ENCODE data around the gene CHST11.
A peak's percentile ranks its signal among the peaks of the same experiment; 100 is the strongest.

Gene CHST11

GRCh38 chr12:104482748-104483147 lies 26.0 kb downstream of the CHST11 start:
- DNase-seq, result no peak

DNA sequence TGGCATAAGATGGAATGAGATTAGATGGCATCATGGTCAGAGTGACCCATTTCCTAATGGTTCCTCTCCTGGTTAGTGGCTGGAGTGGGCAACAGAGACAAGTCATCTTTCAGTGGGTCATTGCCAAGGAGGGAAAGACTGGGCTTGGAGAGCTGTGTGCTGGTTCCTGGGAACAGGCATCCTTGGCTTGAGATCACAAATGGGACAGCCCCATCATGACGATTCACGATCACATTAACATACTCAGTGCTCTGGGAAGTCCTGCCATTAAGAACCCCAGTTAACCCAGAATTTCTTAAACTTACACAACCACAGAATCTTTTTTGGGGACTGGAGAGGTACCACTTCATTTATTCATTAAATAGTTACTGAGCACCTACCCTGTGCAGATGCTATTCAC lies 27.3 kb downstream of the CHST11 start:
- no peak for DNase-seq

DNA sequence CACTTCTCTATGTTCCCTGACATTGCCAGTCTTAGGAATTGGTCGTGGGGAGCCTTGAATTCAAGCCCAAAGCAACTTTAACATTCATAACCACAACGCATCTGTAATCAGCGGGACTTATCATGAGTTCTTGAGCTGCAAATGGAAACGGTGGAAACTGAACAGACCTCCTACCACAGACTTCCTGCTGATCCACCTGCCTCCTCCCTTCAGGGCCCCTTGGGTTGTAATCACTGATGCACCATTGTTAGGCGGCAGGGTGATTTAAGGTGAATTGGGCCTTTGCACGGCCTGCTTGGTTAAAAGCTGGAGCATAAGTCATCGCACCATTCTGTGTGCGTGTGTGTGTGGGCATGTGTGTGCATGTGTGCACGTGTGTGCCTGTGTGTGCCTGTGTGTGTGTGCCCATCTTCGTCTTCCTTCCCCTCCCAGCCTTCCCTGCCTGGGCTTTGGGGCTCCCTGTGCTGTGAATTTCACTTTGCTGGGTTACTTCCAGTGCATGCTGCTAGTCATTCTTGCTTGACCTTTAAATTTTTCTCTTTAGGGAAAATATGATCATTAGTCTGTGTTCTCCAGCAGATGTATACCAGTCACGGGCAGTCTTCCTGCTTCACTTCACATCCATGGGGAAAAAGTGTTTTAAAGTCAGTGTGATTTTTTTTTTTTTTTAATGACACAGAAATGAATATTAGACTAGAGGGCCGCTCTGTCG lies 29.1 kb downstream of the CHST11 start:
- peak; percentile 76 for DNase-seq

GRCh38 chr12:104486363-104486750 lies 29.6 kb downstream of the CHST11 start:
- DNase-seq, result no peak

- DNase-seq, result no peak
These were observed 30.4 kb downstream of the CHST11 start for GRCh38 chr12:104486943-104487819.

DNA sequence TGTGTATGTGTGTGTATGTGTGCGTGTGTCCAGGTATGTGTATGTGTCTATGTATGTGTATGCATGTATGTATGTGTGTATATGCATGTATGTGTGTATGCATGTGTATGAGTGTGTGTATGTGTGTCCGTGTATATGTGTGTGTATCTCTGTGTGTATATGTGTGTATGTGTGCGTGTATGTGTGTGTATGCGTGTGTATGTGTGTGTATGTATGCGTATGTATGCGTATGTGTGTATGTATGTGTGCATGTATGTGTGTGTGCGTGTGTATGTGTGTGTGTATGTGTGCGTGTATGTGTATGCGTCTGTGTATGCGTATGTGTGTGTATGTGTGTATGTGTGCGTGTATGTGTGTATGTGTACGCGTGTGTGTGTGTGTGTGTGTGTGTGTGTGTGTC lies 31.6 kb downstream of the CHST11 start:
- DNase-seq, result no peak

DNA sequence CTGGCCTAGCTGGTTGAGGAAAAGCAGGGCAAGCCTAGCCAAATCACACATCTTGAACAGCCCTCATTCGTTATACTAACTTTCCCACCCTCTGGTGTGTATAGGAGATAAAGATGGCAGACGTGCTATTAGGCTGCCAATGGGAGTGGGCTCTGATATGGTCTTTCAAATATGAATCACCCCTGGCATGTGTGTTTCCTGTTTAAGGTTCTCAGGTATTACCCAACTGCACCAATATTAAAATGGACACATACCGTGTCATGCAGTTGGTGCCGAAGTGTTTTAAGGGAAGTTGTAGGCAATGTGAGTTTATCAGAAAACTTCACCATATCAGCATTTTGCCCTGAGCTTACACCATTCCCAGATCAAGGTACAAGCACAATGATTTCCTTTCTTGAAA lies 33.4 kb downstream of the CHST11 start:
- no peak for DNase-seq

DNA sequence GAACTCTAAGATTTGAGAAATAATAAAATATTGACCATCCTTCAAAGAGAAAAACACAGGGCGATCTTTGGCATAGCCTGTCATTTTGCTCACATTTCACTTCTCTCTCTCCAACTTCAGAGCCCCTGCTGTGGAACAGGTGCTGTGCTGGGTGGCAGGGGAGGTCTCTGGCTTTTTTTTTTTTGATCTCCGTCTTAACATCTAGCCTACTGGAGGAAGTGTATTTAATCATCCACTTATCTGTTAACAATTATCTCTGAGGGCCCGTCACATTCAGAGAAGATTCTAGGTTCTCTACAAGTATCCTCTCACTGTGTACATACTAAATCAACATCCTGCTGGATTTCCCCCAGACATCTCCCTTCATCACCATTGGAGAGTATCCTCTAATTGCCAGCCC lies 34.1 kb downstream of the CHST11 start:
- no peak for DNase-seq

DNA sequence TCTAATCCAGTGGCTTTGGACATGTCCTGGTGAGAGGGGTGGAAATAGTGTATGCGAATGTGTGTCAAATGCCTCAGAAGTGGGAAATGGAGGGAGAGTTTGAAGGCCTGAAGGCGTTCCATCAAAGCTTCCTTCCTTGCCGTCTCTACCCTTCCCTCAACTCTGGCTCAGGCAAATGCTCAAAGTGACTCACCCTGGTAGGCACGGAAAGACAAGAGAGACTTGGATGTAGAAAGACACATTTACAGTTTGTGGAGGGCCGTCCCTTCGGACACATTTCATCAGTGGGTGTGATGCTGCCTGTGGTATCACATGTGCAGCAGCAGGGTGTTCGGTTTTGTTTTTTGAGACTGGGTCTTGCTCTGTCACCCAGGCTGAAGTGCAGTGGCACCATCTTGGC lies 36.7 kb downstream of the CHST11 start:
- no peak for DNase-seq

GRCh38 chr12:104494137-104494792 lies 37.5 kb downstream of the CHST11 start:
- DNase-seq, result peak; percentile 36

- peak; percentile 27 for DNase-seq
These were observed 38.0 kb downstream of the CHST11 start for GRCh38 chr12:104494793-104495158.

DNA sequence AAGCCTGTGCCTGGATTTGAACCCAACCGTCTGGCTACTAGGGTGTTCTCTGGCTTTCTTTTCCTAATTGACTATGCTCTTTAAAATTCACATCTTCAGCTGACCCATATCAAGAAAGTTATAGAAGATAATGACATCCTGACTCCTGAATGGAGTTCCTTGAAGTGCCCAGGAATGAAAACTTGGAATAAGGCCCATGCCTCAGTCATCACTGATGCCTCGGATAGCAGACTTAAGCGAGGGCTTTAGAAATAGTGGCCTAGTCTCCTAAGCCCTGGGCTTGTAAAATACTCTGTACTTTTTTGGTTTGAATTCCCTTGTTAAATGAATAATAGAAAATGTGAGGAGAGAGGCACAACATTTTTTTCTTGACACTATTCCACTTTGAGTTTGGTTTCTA lies 39.0 kb downstream of the CHST11 start:
- DNase-seq, result no peak

DNA sequence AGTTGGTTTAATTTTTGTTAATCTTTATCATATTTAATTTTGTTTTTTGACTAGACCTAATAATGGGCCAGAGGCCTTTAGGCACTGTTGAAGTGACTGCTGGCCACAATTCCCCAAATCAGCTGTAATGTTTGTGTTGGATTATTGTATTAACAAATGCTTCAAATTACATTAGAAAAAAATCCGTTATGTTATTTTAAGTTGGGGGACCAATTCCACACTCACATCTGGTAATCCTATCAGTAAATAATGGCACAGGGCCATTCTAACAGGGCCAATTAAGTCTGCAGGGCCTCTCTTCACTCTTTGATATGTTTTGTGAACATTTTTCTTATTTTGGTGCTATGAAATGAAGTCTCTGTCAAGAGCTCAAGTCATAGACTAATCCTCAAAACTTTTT lies 39.6 kb downstream of the CHST11 start:
- no peak for DNase-seq

GRCh38 chr12:104498211-104498801 lies 41.6 kb downstream of the CHST11 start:
- peak; percentile 81 for DNase-seq

- DNase-seq, result no peak
These were observed 43.1 kb downstream of the CHST11 start for GRCh38 chr12:104499668-104500332.

GRCh38 chr12:104501115-104501514 lies 44.4 kb downstream of the CHST11 start:
- no peak for DNase-seq

DNA sequence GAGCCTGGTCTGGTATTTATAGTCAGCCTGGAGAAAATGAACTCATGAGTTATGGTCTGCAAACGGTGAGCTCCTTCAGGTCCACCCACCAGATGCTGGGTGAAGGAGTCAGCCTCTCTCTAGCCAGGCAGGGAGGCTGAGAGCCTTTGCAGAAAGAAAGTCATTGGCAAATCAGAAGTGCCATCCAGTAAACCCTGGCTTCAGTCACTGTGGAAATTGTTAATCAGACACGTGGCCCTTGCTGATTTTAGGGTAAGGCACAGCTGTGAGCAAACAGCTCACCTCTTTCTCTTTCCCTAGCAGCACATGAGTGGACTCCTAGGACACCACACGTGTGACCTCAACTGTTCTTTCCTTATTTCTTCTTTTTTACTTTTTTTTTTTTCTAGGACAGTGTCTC lies 44.9 kb downstream of the CHST11 start:
- DNase-seq, result no peak

DNA sequence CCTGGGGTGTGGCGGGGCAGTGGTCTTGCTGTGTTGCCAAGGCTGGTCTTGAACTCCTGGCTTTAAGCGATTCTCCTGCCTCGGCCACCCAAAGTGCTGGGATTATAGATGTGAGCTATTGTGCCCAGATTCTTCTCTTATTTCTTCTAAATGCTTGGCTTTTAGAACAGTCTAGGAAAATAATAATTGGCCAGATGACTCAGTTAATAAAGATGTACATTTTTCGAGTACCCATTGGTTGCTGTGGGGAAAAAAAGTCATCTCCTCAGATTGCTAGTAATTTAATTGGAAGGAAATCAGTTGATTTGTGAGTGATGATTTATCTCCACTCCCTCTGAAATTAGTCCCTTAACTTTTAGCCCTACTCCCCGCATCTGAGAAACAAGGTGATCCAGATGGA lies 45.5 kb downstream of the CHST11 start:
- no peak for DNase-seq

GRCh38 chr12:104502638-104503037 lies 45.9 kb downstream of the CHST11 start:
- no peak for DNase-seq

DNA sequence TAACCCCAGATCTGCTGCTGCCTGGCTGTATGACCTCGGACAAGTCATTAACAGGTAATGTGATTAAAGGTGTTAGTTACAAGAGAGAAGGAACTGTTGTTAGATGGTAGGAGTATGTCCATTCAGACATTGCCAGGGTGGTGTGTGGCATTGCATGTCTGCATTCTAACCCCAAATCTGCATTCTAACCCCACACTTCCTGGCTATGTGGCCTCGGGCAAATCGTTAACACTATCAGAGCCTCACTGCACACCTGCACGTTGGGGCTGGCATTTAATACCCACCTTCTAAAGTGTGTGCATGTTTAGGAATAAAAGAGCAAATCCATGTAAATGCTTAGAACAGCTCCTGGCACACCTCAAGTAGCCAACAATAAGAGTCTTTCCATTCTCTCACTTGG lies 46.4 kb downstream of the CHST11 start:
- no peak for DNase-seq

- DNase-seq, result no peak
These were observed 47.4 kb downstream of the CHST11 start for GRCh38 chr12:104504146-104504545.

GRCh38 chr12:104505095-104505818 lies 48.5 kb downstream of the CHST11 start:
- no peak for DNase-seq

All from central memory CD4-positive, alpha-beta T cell (primary cell).